ENCODE measurements around the gene ATXN2. TPM values are rescaled to one million over a fixed set of nuclear protein-coding genes. Genes with fewer than 3 reads are reported as not detected.
"Not testable (repeated sequence)": the region's sequence is repeated elsewhere in the genome, so short reads cannot be mapped to it uniquely, and the experiment has no call there.

The ATXN2 gene
- total RNA-seq, 1 donor from 2014 or later = 66.8 TPM

GRCh38 chr12:111574797-111575443, 24.2 kb downstream of the ATXN2 start:
- Mint-ChIP-seq H3K4me1 (ENCODE audit: low read depth) (peaks cover 43% of the 10 kb centered on the region), H3K27ac (ENCODE audit: unreplicated experiment) (peak overlapping the region; percentile 36)

GRCh38 chr12:111573476-111573875, 25.6 kb downstream of the ATXN2 start:
- no peak overlapping the region for H3K4me3 Mint-ChIP-seq (ENCODE audit: unreplicated experiment)
- H3K27me3 Mint-ChIP-seq (ENCODE audit: low read depth) = no peaks in the 10 kb centered on the region
- H3K9me3 Mint-ChIP-seq (ENCODE audit: low read depth) = no peaks in the 10 kb centered on the region
- peaks cover 49% of the 10 kb centered on the region for H3K4me1 Mint-ChIP-seq (ENCODE audit: low read depth)
- no peaks in the 10 kb centered on the region for H3K36me3 Mint-ChIP-seq (ENCODE audit: low read depth)
- H3K27ac Mint-ChIP-seq (ENCODE audit: unreplicated experiment) = no peak overlapping the region
- TF ChIP-seq CTCF (IDR thresholded peaks at IDR 0.05) = no peak
- DNase-seq (ENCODE audit: low spot score) = no peak

More at GRCh38 chr12:111574797-111575443, 24.2 kb downstream of the ATXN2 start:
- H3K9me3 Mint-ChIP-seq (ENCODE audit: low read depth) = no peaks in the 10 kb centered on the region
- DNase-seq (ENCODE audit: low spot score) = no peak
- no peak for TF ChIP-seq CTCF (IDR thresholded peaks at IDR 0.05)
- H3K27me3 Mint-ChIP-seq (ENCODE audit: low read depth) = no peaks in the 10 kb centered on the region
- no peak overlapping the region for H3K4me3 Mint-ChIP-seq (ENCODE audit: unreplicated experiment)
- H3K36me3 Mint-ChIP-seq (ENCODE audit: low read depth) = no peaks in the 10 kb centered on the region

GRCh38 chr12:111570084-111570961, 28.8 kb downstream of the ATXN2 start:
- no peak for TF ChIP-seq CTCF (IDR thresholded peaks at IDR 0.05)
- H3K4me3 Mint-ChIP-seq (ENCODE audit: unreplicated experiment) = no peak overlapping the region
- no peaks in the 10 kb centered on the region for H3K9me3 Mint-ChIP-seq (ENCODE audit: low read depth)
- H3K36me3 Mint-ChIP-seq (ENCODE audit: low read depth) = peaks cover 4% of the 10 kb centered on the region
- H3K4me1 Mint-ChIP-seq (ENCODE audit: low read depth) = peaks cover 52% of the 10 kb centered on the region
- H3K27me3 Mint-ChIP-seq (ENCODE audit: low read depth) = no peaks in the 10 kb centered on the region
- no peak for DNase-seq (ENCODE audit: low spot score)
- H3K27ac Mint-ChIP-seq (ENCODE audit: unreplicated experiment) = peak overlapping the region; percentile 78

- H3K36me3 Mint-ChIP-seq (ENCODE audit: low read depth) = peaks cover 4% of the 10 kb centered on the region
- peak; percentile 13 for DNase-seq (ENCODE audit: low spot score)
- H3K9me3 Mint-ChIP-seq (ENCODE audit: low read depth) = no peaks in the 10 kb centered on the region
- peak overlapping the region; percentile 78 for H3K27ac Mint-ChIP-seq (ENCODE audit: unreplicated experiment)
- H3K4me1 Mint-ChIP-seq (ENCODE audit: low read depth) = peaks cover 50% of the 10 kb centered on the region
- no peak overlapping the region for H3K4me3 Mint-ChIP-seq (ENCODE audit: unreplicated experiment)
- TF ChIP-seq CTCF (IDR thresholded peaks at IDR 0.05) = no peak
- H3K27me3 Mint-ChIP-seq (ENCODE audit: low read depth) = no peaks in the 10 kb centered on the region
These were observed 29.6 kb downstream of the ATXN2 start for GRCh38 chr12:111569363-111570083.

GRCh38 chr12:111560844-111561243, 38.3 kb downstream of the ATXN2 start:
- Mint-ChIP-seq H3K27ac (ENCODE audit: unreplicated experiment) (peak overlapping the region; percentile 22), H3K4me1 (ENCODE audit: low read depth) (peaks cover 57% of the 10 kb centered on the region)
- DNase-seq (ENCODE audit: low spot score); H3K27me3 Mint-ChIP-seq (ENCODE audit: low read depth); H3K36me3 Mint-ChIP-seq (ENCODE audit: low read depth); H3K4me3 Mint-ChIP-seq (ENCODE audit: unreplicated experiment); H3K9me3 Mint-ChIP-seq (ENCODE audit: low read depth): not testable (repeated sequence)

Measured in chondrocyte (in vitro differentiated cells).